ENCODE measurements around the gene SNAPC5. TPM values are rescaled to one million over a fixed set of nuclear protein-coding genes. Genes with fewer than 3 reads are reported as not detected.

The SNAPC5 gene
- total RNA-seq, 1 experiment from 2014 or later, result 36.4 TPM

GRCh38 chr15:66481107-66481856 is 16.3 kb downstream of the SNAPC5 start:
- TF ChIP-seq CTCF (IDR thresholded peaks at IDR 0.05), result no peak
- TF ChIP-seq SIN3A (IDR thresholded peaks at IDR 0.05; ENCODE audit: borderline replicate concordance, insufficient read depth, low read depth, low read length), result no peak
- TF ChIP-seq REST (IDR thresholded peaks at IDR 0.05; ENCODE audit: insufficient read depth in 1 of 2, low read depth in 2 of 2, low read length in 1 of 2), result no peak
- TF ChIP-seq POLR2AphosphoS5 (IDR thresholded peaks at IDR 0.05; ENCODE audit: low read depth, low read length), result no peak
- TF ChIP-seq TCF7L2 (IDR thresholded peaks at IDR 0.05; ENCODE audit: low read depth, low read length), result no peak
- BruUV-seq (replicated peaks), result no TSS peak
- intact Hi-C loops (cut with micrococcal nuclease; ENCODE audit: unreplicated experiment) (no loop called here), in situ Hi-C loops (cut with HindIII; ENCODE audit: low pct_unique_long_range_greater_than_20kb, low sequenced_read_pairs) (no loop called here)
- POLR2A ChIA-PET, result no interaction called here
- Histone ChIP-seq H3K27me3 (ENCODE audit: control insufficient read depth, insufficient read depth, low read length) (no peaks in the 10 kb centered on the region), H3K4me1 (ENCODE audit: control insufficient read depth, insufficient read depth, low read length) (no peaks in the 10 kb centered on the region), H3K36me3 (ENCODE audit: control insufficient read depth, insufficient read depth, low read length) (no peaks in the 10 kb centered on the region), H3K4me3 (ENCODE audit: low read depth in 2 of 2, low read length in 2 of 2) (no peak overlapping the region), H3K27ac (ENCODE audit: low read length) (no peak overlapping the region), H3K9me3 (ENCODE audit: control insufficient read depth, insufficient read depth, low read depth, low read length) (no peaks in the 10 kb centered on the region)
- ATAC-seq (no peak), DNase-seq (ENCODE audit: low read depth, low spot score) (no peak)
- CTCF ChIA-PET, result interaction anchor here (0.6 kb wide), 1 partner anchor 190 kb away, joined by 4 read pairs; no protein-coding TSS in a partner anchor

- H3K36me3 ChIP-seq (ENCODE audit: control insufficient read depth, insufficient read depth, low read length), result no peaks in the 10 kb centered on the region
- ChIA-PET POLR2A (no interaction called here), CTCF (no interaction called here)
- in situ Hi-C loops (cut with HindIII; ENCODE audit: low pct_unique_long_range_greater_than_20kb, low sequenced_read_pairs), result no loop called here
- H3K4me3 ChIP-seq (ENCODE audit: low read depth in 2 of 2, low read length in 2 of 2), result no peak overlapping the region
- H3K27ac ChIP-seq (ENCODE audit: low read length), result no peak overlapping the region
- TF ChIP-seq TCF7L2 (IDR thresholded peaks at IDR 0.05; ENCODE audit: low read depth, low read length), result no peak
- no peak for TF ChIP-seq CTCF (IDR thresholded peaks at IDR 0.05)
- no peak for TF ChIP-seq POLR2AphosphoS5 (IDR thresholded peaks at IDR 0.05; ENCODE audit: low read depth, low read length)
- TF ChIP-seq REST (IDR thresholded peaks at IDR 0.05; ENCODE audit: insufficient read depth in 1 of 2, low read depth in 2 of 2, low read length in 1 of 2), result no peak
- no peak for TF ChIP-seq SIN3A (IDR thresholded peaks at IDR 0.05; ENCODE audit: borderline replicate concordance, insufficient read depth, low read depth, low read length)
- no TSS peak for BruUV-seq (replicated peaks)
- no peaks in the 10 kb centered on the region for H3K4me1 ChIP-seq (ENCODE audit: control insufficient read depth, insufficient read depth, low read length)
- DNase-seq (ENCODE audit: low read depth, low spot score) (no peak), ATAC-seq (no peak)
- H3K9me3 ChIP-seq (ENCODE audit: control insufficient read depth, insufficient read depth, low read depth, low read length), result no peaks in the 10 kb centered on the region
- H3K27me3 ChIP-seq (ENCODE audit: control insufficient read depth, insufficient read depth, low read length), result no peaks in the 10 kb centered on the region
- intact Hi-C loops (cut with micrococcal nuclease; ENCODE audit: unreplicated experiment), result no loop called here
Measured at GRCh38 chr15:66480267-66480666, 17.3 kb downstream of the SNAPC5 start.
